Esophagus muscularis mucosa (tissue), 4 donors: ENCODE measurements around the gene ACO2. TPM values are rescaled to one million over a fixed set of nuclear protein-coding genes. Genes with fewer than 3 reads are reported as not detected.

Experiments
- DNase-seq: peaks from one replicate; pipeline ENCODE4 v3.0.0-alpha.2; 2017; ENCODE audit errors: extremely low spot score
- H3K27ac ChIP-seq, 4 donors: fragments of 200-600 bp; sonication (generic); replicated peaks in 1 of 4; 1 replicate in 3 of 4; 2 replicates in 1 of 4; pipeline ENCODE4 v1.5.1; 2016 to 2019; ENCODE audit warnings: mild to moderate bottlenecking in 1 of 4
- H3K27me3 ChIP-seq, 4 donors: fragments of 200-600 bp; sonication (generic); one replicate each; pipeline versions ENCODE4 v1.5.1 to v1.6.0; 2016 to 2019
- H3K36me3 ChIP-seq, 4 donors: fragments of 200-600 bp; sonication (generic); one replicate each; pipeline ENCODE4 v1.5.1; 2016 to 2019
- H3K4me1 ChIP-seq, 4 donors: fragments of 200-600 bp; sonication (generic); one replicate each; pipeline ENCODE4 v1.5.1; 2016 to 2019
- H3K4me3 ChIP-seq, 4 donors: fragments of 200-600 bp; sonication (generic); 1 replicate in 2 of 4; 2 replicates in 2 of 4; pipeline ENCODE4 v1.5.1; 2016 to 2019; ENCODE audit warnings: mild to moderate bottlenecking in 4 of 4, moderate library complexity in 1 of 4
- H3K9me3 ChIP-seq, 4 donors: fragments of 200-600 bp; sonication (generic); 1 replicate in 3 of 4; 2 replicates in 1 of 4; pipeline ENCODE4 v1.5.1; 2016 to 2019
- EP300 ChIP-seq: sonication (generic); formaldehyde crosslinking; IDR thresholded peaks from one replicate; pipeline ENCODE4 v1.6.1; 2017; ENCODE audit warnings: antibody characterized with exemption
- POLR2A ChIP-seq: fragments of 450-650 bp; IDR thresholded peaks from one replicate; pipeline ENCODE4 v1.6.1; 2017; ENCODE audit warnings: antibody characterized with exemption, moderate library complexity, mild to moderate bottlenecking, low read depth
- POLR2AphosphoS5 ChIP-seq, 2 donors: sonication (generic); formaldehyde crosslinking; IDR thresholded peaks; one replicate each; pipeline ENCODE4 v1.6.1; 2017; ENCODE audit warnings: antibody characterized with exemption in 2 of 2
- WGBS: methylation state at CpG from one replicate; pipeline ENCODE4 v1.1.5; 2018; 5-methylcytosine and 5-hydroxymethylcytosine counted together
- intact Hi-C: fragments of 100-400 bp; cut with DNase I; formaldehyde crosslinking; loops from one replicate; pipeline ENCODE4 v1.15.1; 2023
- total RNA-seq, 4 donors: library from RNA; depleted of rRNA; stranded (reverse); fragments of >200 nt; gene quantifications; one replicate each; pipeline versions ENCODE4 v1.1.0 to v1.2.1, GENCODE V29; 2016
- TF ChIP-seq, protein P1 (sequence below), 3 experiments: fragments of 200-600 bp in 2 of 3; fragments of 450-650 bp in 1 of 3; sonication (generic) in 2 of 3; IDR thresholded peaks; one replicate each; pipeline ENCODE4 v1.5.1; 2017 to 2019; ENCODE audit warnings: antibody characterized with exemption in 3 of 3, mild to moderate bottlenecking in 2 of 3, moderate library complexity in 1 of 3

ACO2 gene
- total RNA-seq, result 100 to 1,000 TPM; 141 to 214 (median 166) TPM

DNA sequence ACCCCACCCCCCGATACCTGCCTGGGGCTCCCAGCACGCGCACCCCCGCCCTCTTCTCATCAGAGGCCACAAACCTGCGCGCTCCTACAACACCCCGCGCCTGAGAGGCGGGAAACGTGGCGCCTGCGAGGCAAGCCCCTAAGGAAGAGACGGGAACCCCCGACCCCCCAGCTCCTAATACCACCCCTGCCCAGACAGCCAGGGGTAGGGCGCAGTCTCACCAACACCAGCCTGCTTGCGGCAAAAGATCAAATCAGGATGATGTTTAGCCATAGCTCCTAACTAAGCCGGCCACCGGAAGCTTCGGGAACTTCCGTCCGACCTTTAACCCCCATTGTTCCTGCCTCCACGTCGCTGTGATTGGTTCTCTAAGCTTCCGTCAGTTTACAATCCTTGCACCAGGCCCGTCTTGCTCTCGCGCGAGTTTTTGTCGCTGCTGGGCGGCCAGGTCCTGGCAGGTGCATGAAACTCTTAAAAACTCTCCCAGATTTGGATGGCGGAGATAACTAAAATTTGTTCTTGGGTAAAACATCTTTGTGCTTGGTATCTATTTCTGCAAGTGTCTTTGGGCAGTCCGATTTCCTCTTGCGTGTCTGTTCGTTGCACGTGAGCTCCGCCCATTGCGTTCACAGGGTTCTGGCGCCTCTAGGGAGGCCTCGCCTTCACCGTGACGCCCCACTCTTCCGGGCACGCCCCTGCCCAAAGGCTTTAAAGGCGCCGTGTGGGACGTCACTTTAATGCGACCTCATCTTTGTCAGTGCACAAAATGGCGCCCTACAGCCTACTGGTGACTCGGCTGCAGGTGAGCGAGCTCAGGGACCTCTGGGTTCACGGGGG is at the start of gene ACO2, which contains the start of gene PHF5A:
ACO2 (plus strand) TSS at position 737 of the 837 bp plus-strand sequence; CDS start at position 767, 30 bp downstream.
PHF5A (minus strand) TSS at position 312 of the 837 bp plus-strand sequence; CDS start at position 273, 39 bp downstream.
- intact Hi-C loops, result no loop called here
- peaks cover 50 to 65% (median 59%) of the 10 kb centered on the region in 4 donors for H3K4me1 ChIP-seq
- 1% methylated on average over 37 of the region's 51 CpGs for WGBS
- no peaks in the 10 kb centered on the region for H3K27me3 ChIP-seq
- DNase-seq, result peak; percentile 99
- H3K9me3 ChIP-seq, result no peaks in the 10 kb centered on the region
- TF ChIP-seq POLR2A, result peak; percentile 68
- TF ChIP-seq, protein P1, sequence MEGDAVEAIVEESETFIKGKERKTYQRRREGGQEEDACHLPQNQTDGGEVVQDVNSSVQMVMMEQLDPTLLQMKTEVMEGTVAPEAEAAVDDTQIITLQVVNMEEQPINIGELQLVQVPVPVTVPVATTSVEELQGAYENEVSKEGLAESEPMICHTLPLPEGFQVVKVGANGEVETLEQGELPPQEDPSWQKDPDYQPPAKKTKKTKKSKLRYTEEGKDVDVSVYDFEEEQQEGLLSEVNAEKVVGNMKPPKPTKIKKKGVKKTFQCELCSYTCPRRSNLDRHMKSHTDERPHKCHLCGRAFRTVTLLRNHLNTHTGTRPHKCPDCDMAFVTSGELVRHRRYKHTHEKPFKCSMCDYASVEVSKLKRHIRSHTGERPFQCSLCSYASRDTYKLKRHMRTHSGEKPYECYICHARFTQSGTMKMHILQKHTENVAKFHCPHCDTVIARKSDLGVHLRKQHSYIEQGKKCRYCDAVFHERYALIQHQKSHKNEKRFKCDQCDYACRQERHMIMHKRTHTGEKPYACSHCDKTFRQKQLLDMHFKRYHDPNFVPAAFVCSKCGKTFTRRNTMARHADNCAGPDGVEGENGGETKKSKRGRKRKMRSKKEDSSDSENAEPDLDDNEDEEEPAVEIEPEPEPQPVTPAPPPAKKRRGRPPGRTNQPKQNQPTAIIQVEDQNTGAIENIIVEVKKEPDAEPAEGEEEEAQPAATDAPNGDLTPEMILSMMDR (IDR thresholded peaks at IDR 0.05), result no peak
- TF ChIP-seq EP300, result no peak
- peak; percentile 95 to 97 for TF ChIP-seq POLR2AphosphoS5 (IDR thresholded peaks at IDR 0.05)
- H3K27ac ChIP-seq, result peak within 1 kb of the TSS; percentile 95 to 98 (median 96)
- H3K4me3 ChIP-seq, result peak within 1 kb of the TSS; percentile 80 to 96 (median 90)
- peaks cover 36 to 48% (median 42%) of the 10 kb centered on the region in 4 donors for H3K36me3 ChIP-seq

DNA sequence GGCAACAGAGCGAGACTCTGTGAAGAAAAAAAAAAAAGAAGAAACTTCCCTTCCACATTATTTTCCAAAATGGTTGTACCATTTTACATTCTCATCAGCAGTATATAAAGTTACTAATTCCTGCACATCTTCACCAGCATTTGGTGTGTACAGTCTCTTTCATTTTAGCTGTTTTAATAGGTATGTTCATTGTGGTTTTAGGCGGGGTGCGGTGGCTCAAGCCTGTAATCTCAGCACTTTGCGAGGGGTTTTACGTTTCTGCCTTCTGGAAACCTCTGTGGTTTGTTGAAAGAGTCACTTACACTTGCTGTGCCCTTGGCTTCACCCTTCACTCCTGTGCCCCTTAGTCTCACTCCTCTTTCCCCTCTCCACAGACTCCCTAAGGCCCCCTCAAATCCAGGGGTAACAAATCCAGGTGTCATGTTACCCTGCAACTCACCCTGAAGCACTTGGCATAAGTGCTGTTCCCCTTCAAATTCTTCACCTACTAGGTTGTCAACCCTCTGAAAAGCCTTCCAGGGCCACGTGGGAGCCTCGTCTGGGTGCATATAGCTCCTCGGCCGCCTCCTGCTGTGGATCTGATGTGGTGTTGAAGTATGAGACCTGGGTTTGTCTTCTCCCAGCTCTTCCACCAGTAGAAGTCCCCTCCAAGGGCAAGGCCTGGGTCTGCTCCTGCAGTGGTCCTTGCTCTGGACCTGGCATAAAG is 43.1 kb upstream of the ACO2 start:
- 79% methylated on average over 9 of the region's 9 CpGs for WGBS
- no peaks in the 10 kb centered on the region for H3K27me3 ChIP-seq
- peaks cover 0 to 60% (median 52%) of the 10 kb centered on the region in 4 donors for H3K36me3 ChIP-seq
- no peak for TF ChIP-seq POLR2AphosphoS5 (IDR thresholded peaks at IDR 0.05)
- no peak for TF ChIP-seq EP300
- TF ChIP-seq POLR2A, result no peak
- TF ChIP-seq, protein P1 (IDR thresholded peaks at IDR 0.05), result no peak
- no peaks in the 10 kb centered on the region for H3K9me3 ChIP-seq
- intact Hi-C loops, result no loop called here
- no peak for DNase-seq
- no peak overlapping the region for H3K4me3 ChIP-seq
- no peaks in the 10 kb centered on the region for H3K4me1 ChIP-seq
- H3K27ac ChIP-seq, result no peak overlapping the region

DNA sequence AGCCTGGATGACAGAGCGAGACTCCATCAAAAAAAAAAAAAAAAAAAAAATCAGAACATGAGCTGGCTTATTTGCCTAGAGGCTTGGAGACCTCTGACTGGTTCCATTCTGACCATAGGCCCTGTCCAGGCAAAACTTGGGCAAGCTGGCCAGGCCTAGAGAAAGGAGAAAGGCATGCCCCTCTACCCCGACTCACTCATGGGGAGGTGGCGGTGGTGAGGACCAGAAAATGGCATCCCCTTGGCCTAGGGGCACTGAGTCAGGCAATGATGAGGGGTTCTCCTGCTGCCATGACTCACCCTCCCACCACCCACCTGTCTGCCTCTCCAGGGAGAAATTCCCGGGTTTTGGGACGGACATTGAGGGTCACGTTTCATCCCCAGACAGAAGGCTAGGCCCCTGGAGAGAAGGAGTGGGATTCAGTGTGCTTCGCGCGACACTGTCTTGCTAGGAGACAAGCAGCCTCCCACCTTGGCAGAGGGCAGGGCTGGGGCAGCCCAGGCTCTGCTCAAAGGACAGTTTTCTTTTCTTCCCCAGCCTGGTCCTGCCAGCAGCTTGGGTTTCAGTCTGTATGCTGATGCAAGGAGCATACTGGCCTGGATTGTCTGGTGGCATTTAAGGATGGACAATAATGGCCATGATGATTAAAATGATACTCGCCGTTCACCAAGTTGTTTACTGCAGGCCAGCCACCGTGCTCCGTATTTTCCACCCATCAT is 39.5 kb upstream of the ACO2 start:
- peak overlapping the region in 3 of 4 donors; percentile 31 to 35 (median 33) for H3K27ac ChIP-seq
- H3K27me3 ChIP-seq, result no peaks in the 10 kb centered on the region
- intact Hi-C loops, result no loop called here
- no peak overlapping the region for H3K4me3 ChIP-seq
- TF ChIP-seq POLR2A (no peak), POLR2AphosphoS5 (IDR thresholded peaks at IDR 0.05) (no peak), EP300 (no peak)
- TF ChIP-seq, protein P1 (IDR thresholded peaks at IDR 0.05), result no peak
- H3K36me3 ChIP-seq, result peaks cover 0 to 75% (median 67%) of the 10 kb centered on the region in 4 donors
- peaks cover 11 to 30% (median 26%) of the 10 kb centered on the region in 4 donors for H3K4me1 ChIP-seq
- 91% methylated on average over 12 of the region's 13 CpGs for WGBS
- H3K9me3 ChIP-seq, result no peaks in the 10 kb centered on the region
- no peak for DNase-seq

DNA sequence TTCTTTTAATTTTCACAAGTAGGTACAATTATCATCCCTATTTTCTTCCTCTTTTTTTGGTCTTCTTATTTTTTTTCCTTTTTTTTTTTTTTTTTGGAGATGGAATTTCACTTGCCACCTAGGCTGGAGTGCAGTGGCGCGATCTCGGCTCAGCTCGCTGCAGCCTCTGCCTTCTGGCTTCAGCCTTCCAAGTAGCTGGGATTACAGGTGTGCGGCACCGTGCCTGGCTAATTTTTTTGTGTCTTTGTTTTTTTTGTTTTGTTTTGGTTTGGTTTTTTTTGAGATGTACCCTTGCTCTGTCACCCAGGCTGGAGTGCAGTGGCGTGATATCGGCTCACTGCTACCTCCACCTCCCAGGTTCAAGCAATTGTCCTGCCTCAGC is 39.0 kb upstream of the ACO2 start:
- H3K36me3 ChIP-seq, result peaks cover 3 to 75% (median 67%) of the 10 kb centered on the region in 4 donors
- TF ChIP-seq EP300, result no peak
- TF ChIP-seq, protein P1 (IDR thresholded peaks at IDR 0.05), result no peak
- TF ChIP-seq POLR2A, result no peak
- TF ChIP-seq POLR2AphosphoS5 (IDR thresholded peaks at IDR 0.05), result no peak
- no peak overlapping the region for H3K4me3 ChIP-seq
- no peaks in the 10 kb centered on the region for H3K27me3 ChIP-seq
- 97% methylated on average over 8 of the region's 8 CpGs for WGBS
- peaks cover 16 to 36% (median 31%) of the 10 kb centered on the region in 4 donors for H3K4me1 ChIP-seq
- H3K27ac ChIP-seq, result peak overlapping the region in 1 of 4 donors; percentile 31
- DNase-seq, result no peak
- intact Hi-C loops, result no loop called here
- H3K9me3 ChIP-seq, result no peaks in the 10 kb centered on the region
